Measurements from ENCODE around the gene HDAC8.
A peak's percentile ranks its signal among the peaks of the same experiment; 100 is the strongest.
"Not testable (repeated sequence)": the region's sequence is repeated elsewhere in the genome, so short reads cannot be mapped to it uniquely, and the experiment has no call there.

The HDAC8 gene

DNA sequence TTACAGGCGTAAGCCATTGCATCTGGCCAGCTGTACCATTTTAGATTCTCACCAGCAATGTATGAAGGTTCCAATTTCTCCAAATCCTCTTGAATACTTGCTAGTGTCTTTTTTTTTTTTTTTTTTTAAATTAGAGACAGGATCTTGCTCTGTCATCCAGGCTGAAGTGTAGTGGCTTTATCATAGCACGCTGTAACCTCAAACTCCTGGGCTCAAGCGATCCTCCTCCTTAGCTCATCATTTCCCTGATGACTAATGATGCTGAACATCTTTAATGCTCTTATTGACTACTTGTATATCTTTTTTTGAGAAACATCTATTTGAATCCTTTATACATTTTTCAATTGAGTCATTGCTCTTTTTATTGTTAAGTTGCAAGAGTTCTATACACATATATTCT, 40.3 kb downstream of the HDAC8 start:
- DNase-seq (ENCODE audit: low spot score) = no peak

- DNase-seq (ENCODE audit: low spot score) = no peak
These were observed 45.8 kb downstream of the HDAC8 start for GRCh38 chrX:72526534-72527508.

DNA sequence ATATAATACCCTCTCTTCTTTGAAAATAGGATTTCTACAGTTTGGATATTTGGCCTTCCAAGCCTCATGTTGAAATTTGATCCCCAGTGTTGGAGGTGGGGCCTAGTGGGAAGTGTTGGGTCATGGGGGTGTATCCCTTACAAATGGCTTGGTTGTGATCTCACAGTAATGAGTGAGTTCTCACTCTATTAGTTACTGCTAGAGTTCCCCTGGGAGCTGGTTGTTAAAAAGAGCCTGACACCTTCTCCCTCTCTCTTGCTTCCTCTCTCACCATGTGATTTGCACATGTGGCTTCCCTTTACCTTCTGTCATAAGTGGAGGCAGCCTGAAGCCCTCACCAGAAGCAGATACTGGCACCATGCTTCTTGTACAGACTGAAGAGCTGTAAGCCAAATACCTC, 73.9 kb downstream of the HDAC8 start:
- no peak for DNase-seq (ENCODE audit: low spot score)

- DNase-seq (ENCODE audit: low spot score) = no peak
These were observed 77.6 kb downstream of the HDAC8 start for GRCh38 chrX:72495046-72495445.

DNA sequence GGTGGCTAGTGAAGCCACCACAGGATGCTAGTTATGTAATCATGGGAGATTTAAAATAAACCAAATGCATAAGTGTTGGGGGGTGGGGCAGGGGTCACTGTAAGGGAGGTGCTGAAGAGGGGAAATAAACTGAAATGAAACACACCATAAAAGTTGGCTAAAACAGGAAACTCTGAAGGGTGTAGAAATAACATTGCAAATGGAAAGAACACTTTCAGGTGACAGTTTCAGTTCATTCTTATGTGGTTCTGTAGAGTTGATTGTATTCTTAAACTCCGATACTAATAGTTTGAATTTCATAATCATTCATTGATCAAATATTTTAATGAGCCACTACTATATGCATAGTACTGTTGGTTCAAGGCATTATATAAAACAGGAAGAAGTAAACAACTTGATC, 80.1 kb downstream of the HDAC8 start:
- no peak for DNase-seq (ENCODE audit: low spot score)

- DNase-seq (ENCODE audit: low spot score) = not testable (repeated sequence)
These were observed 82.4 kb downstream of the HDAC8 start for GRCh38 chrX:72490221-72490620.

GRCh38 chrX:72487661-72488060, 85.0 kb downstream of the HDAC8 start:
- no peak for DNase-seq (ENCODE audit: low spot score)

GRCh38 chrX:72479324-72480274, 93.0 kb downstream of the HDAC8 start:
- peak; percentile 11 for DNase-seq (ENCODE audit: low spot score)

DNA sequence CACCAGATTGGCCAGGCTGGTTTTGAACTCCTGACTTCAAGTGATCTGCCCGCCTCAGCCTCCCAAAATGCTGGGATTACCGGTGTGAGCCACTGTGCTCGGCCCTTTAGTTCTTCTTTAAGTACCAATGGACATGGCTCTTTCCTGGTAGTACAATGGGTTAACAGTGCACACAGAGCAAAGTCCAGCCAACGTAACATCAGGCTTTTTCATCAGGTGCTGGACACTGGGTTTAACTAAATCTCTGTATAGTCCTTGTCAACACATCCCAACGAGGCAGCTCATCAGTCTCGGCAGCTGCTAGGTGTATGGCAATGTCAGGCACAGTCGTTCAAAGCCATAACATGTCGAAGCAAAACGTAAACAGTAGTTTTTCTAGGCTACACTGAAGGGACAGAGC, 93.8 kb downstream of the HDAC8 start:
- no peak for DNase-seq (ENCODE audit: low spot score)

DNA sequence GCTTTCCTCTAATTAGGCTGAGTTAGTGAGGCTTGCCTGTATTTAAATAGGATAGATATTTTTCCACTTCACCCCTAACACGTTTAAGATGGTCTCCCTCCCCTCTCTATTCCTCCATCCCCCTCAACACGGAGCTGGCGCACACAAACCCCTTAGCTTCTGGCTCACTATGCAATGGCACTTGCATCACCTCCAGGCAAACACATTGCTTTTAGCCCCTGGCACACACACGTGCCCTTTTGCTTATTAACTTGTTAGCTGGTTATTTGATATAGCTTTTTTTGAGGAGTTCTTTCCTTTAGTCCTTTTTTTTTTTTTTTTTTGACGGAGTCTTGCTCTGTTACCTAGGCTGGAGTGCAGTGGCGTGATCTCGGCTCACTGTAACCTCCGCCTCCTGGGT, 94.3 kb downstream of the HDAC8 start:
- no peak for DNase-seq (ENCODE audit: low spot score)

DNA sequence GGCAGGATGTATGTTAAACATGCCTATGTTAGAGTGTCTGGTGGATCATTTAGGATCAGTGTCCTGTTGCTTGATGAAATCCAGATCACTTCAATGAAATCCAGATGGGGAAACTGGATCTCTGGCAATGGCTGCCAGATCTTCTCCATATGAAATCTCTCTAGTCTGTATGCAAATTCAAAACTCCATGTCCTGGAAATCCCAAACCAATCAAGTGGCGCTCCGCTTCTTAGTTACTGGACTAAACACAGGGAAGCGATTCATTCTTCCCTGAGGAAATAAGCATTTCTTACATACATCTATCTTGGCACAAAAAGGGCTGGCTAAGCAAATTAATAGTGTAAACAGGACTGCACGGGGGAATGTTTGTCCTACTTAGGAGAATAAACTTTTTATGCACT, 94.9 kb downstream of the HDAC8 start:
- no peak for DNase-seq (ENCODE audit: low spot score)

DNA sequence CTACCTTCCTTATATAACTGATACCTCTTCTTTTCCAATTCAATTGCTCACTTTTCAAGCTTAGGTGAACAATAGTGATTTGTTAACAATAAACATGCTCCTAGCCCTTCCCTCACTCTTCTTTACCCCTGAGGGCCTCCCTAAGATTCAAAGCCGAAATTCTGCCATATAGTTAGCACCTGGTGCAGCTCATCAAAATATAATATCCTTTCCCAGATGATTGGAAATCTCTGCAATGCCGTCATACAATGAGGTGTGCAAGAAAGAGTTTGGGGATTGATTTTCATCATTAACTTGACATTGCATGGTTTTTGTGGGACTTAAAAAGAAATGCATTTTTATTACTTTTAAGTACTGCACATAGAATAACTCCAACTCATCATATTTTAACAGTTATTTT, 95.3 kb downstream of the HDAC8 start:
- no peak for DNase-seq (ENCODE audit: low spot score)

DNA sequence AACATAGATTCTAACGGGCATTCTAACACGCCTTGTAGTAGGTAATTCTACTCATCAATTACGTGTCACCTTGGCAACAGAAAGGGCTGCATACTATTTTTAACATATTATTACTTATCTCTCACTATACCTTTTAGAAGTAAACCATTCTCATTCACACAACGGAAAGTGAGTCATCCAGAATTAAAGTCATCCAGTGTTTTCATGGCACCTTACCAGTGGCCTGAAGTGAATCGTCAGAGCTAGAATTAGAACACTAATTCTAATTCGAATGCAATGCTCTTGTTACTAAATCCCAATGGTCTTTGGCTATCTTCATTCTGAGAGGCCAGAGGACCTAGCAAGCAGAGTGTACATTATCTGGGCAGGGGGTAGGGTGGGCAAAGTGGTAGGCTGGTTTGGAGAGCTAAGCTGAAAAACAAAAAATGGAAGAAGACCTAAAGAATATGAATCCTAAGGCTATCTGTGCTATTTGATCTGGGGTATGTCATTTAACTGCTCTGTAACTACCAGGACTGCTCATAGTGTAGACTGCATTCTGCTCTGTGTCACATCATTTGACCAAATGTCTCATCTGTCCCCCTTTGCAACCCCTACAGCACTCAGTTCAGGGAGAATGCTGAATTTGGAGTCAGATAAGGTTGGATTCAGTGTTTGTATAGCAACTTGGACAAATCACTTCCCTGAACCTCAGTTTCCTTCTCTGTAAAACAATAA, 96.5 kb downstream of the HDAC8 start:
- no peak for DNase-seq (ENCODE audit: low spot score)

DNA sequence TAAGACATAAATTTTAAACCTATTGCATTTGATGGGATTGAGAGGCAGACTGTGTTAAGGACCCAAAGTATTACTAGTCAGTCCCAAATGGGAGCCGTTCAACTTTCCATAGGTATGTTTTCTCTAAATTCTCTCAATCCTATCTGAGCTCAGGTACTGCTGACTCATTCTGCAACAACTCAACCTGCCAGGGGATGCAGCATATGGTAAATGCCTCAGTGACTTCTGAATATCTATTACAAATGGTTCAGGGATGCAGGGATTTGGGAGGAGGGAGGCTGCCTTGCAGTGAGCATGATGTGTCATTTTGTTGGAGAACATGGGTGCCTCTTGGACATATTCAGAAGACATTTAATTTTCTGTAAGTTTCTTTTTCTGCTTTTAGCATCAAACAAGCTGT, 97.3 kb downstream of the HDAC8 start:
- no peak for DNase-seq (ENCODE audit: low spot score)

GRCh38 chrX:72470532-72471223, 102.0 kb downstream of the HDAC8 start:
- no peak for DNase-seq (ENCODE audit: low spot score)

DNA sequence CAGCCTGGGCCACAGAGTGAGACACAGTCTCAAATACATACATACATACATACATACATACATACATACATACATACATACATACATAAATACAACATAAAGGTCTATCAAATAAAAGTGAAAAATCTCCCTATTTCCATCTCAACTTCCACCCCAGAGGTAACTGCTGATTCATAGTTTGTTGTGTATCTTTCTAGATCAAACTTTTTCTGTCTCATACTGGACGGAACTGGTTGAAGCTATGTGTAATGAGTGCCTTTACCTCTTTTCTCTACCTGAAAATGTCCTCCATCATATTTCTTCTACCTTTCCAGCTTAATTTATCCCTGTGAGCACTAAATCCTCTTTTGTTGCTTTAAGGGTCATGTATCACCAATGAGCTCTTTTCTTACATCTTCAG, 102.5 kb downstream of the HDAC8 start:
- no peak for DNase-seq (ENCODE audit: low spot score)

GRCh38 chrX:72468607-72469006, 104.0 kb downstream of the HDAC8 start:
- no peak for DNase-seq (ENCODE audit: low spot score)

GRCh38 chrX:72467135-72467534, 105.5 kb downstream of the HDAC8 start:
- no peak for DNase-seq (ENCODE audit: low spot score)

DNA sequence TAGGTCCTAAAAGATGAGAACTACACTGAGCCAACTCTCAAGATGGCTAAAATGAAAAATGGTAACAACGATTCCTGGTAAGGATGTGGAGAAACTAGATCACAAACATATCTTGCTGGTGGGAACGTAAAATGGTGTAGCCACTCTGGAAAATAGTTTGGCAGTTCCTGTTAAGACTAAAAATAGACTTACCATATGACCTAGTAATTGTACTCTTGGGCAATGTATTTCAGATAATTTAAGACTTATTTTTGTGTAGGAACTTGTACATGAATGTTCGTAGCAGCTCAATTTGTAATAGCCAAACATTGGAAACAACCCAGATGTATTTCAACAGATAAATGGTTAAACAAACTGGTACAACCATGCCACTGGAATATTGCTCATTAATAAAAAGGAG, 106.2 kb downstream of the HDAC8 start:
- DNase-seq (ENCODE audit: low spot score) = no peak

DNA sequence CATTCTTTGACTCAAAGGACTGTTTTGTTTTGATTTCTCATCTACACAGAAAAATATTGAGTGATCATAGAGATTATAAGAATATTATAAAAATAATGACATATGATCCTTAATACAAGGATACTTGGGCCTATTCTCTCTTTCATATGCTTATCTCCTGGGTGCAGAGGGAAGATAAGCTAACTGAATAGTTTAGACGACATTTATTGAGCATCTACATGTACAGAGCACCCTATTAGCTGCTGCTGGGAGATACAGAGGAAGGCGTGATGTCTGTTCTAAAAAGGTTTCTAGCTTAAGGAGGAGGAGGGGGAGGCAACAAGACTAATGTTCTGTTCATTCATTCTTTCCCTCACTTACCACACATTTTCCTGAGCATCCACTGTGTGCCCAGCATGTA, 106.8 kb downstream of the HDAC8 start:
- DNase-seq (ENCODE audit: low spot score) = no peak

GRCh38 chrX:72461766-72462165, 110.9 kb downstream of the HDAC8 start:
- DNase-seq (ENCODE audit: low spot score) = no peak

DNA sequence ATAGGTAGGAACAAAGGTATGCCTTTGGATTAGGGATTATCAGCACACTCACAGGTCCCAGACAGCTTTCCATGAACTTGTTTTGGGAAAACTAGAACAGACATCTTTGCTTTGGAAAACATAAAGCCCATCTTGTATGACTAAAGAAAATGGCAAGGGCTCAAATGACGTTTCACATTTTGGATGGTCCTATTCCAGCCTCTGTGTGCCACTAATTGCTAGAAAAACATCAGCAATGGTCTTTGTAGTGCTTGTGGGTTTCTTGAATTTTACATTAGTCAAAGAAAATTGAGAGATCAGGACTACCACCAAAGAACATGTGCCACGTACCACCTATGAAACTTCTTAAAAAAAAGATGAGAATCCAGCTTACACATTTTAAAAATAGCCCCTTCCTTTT, 111.4 kb downstream of the HDAC8 start:
- DNase-seq (ENCODE audit: low spot score) = no peak
